Measurements from ENCODE around the gene TRIM14. TPM values are rescaled to one million over a fixed set of nuclear protein-coding genes. Genes with fewer than 3 reads are reported as not detected.
"Not testable (repeated sequence)": the region's sequence is repeated elsewhere in the genome, so short reads cannot be mapped to it uniquely, and the experiment has no call there.

Gene TRIM14
- total RNA-seq, 3 donors from 2014 or later = 8.8 to 14.9 (median 14.6) TPM

GRCh38 chr9:98080326-98080725, 38.7 kb downstream of the TRIM14 start:
- no peak overlapping the region for H3K4me3 ChIP-seq
- no peak overlapping the region for H3K27ac ChIP-seq
- intact Hi-C loops (cut with DNase I; ENCODE audit: low total_unique reads) = no loop called here
- H3K4me1 ChIP-seq = no peaks in the 10 kb centered on the region
- no peaks in the 10 kb centered on the region for H3K27me3 ChIP-seq
- DNase-seq (ENCODE audit: low spot score in 2 of 2) = no peak
- no peaks in the 10 kb centered on the region for H3K36me3 ChIP-seq
- TF ChIP-seq POLR2A (IDR thresholded peaks at IDR 0.05) (no peak), POLR2AphosphoS5 (IDR thresholded peaks at IDR 0.05) (no peak)
- TF ChIP-seq, protein P1, sequence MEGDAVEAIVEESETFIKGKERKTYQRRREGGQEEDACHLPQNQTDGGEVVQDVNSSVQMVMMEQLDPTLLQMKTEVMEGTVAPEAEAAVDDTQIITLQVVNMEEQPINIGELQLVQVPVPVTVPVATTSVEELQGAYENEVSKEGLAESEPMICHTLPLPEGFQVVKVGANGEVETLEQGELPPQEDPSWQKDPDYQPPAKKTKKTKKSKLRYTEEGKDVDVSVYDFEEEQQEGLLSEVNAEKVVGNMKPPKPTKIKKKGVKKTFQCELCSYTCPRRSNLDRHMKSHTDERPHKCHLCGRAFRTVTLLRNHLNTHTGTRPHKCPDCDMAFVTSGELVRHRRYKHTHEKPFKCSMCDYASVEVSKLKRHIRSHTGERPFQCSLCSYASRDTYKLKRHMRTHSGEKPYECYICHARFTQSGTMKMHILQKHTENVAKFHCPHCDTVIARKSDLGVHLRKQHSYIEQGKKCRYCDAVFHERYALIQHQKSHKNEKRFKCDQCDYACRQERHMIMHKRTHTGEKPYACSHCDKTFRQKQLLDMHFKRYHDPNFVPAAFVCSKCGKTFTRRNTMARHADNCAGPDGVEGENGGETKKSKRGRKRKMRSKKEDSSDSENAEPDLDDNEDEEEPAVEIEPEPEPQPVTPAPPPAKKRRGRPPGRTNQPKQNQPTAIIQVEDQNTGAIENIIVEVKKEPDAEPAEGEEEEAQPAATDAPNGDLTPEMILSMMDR (IDR thresholded peaks at IDR 0.05) = no peak
- no peaks in the 10 kb centered on the region for H3K9me3 ChIP-seq

- intact Hi-C loops (cut with DNase I; ENCODE audit: low total_unique reads) = no loop called here
- H3K4me3 ChIP-seq = no peak overlapping the region
- H3K4me1 ChIP-seq = no peaks in the 10 kb centered on the region
- TF ChIP-seq POLR2AphosphoS5 (IDR thresholded peaks at IDR 0.05) (no peak), POLR2A (IDR thresholded peaks at IDR 0.05) (no peak)
- TF ChIP-seq, protein P1 (IDR thresholded peaks at IDR 0.05) = no peak
- H3K36me3 ChIP-seq = no peaks in the 10 kb centered on the region
- no peaks in the 10 kb centered on the region for H3K9me3 ChIP-seq
- no peak for DNase-seq (ENCODE audit: low spot score in 2 of 2)
- H3K27ac ChIP-seq = no peak overlapping the region
- no peaks in the 10 kb centered on the region for H3K27me3 ChIP-seq
These were observed 40.1 kb downstream of the TRIM14 start for GRCh38 chr9:98078895-98079294.

GRCh38 chr9:98076514-98076890, 42.5 kb downstream of the TRIM14 start:
- H3K27me3 ChIP-seq; H3K9me3 ChIP-seq; intact Hi-C loops (cut with DNase I; ENCODE audit: low total_unique reads); H3K27ac ChIP-seq; H3K4me3 ChIP-seq; DNase-seq (ENCODE audit: low spot score in 2 of 2); H3K36me3 ChIP-seq; H3K4me1 ChIP-seq: not testable (repeated sequence)

DNA sequence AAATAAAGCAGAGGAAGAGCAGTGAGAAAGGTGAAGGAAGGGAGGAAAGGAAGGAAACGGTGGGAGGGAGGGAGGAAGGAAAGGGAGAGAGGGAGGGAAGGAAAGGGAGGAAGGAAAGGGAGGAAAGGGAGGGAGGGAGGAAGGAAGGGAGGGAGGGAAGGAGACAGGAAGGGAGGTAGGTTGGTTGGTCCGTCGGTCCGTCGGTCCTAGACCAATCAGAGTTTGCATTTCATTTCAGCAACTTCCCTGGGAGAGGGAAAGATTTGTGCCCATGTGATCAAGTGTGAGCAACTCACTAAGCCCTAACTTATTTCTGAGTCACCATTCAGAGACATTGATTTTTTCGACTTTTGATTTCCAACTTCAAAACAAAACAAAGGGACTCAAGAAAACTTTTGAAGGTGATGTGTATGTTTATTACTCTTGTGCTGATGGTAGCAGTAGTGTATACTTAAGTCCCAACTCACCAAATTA, 43.7 kb downstream of the TRIM14 start:
- DNase-seq (ENCODE audit: low spot score in 2 of 2) = no peak
- intact Hi-C loops (cut with DNase I; ENCODE audit: low total_unique reads) = no loop called here
- Histone ChIP-seq H3K27me3 (no peaks in the 10 kb centered on the region), H3K4me3 (no peak overlapping the region), H3K27ac (peak overlapping the region in 1 of 2 donors; percentile 6), H3K4me1 (no peaks in the 10 kb centered on the region), H3K9me3 (no peaks in the 10 kb centered on the region), H3K36me3 (no peaks in the 10 kb centered on the region)
- no peak for TF ChIP-seq POLR2AphosphoS5 (IDR thresholded peaks at IDR 0.05)
- TF ChIP-seq POLR2A (IDR thresholded peaks at IDR 0.05) = no peak

DNA sequence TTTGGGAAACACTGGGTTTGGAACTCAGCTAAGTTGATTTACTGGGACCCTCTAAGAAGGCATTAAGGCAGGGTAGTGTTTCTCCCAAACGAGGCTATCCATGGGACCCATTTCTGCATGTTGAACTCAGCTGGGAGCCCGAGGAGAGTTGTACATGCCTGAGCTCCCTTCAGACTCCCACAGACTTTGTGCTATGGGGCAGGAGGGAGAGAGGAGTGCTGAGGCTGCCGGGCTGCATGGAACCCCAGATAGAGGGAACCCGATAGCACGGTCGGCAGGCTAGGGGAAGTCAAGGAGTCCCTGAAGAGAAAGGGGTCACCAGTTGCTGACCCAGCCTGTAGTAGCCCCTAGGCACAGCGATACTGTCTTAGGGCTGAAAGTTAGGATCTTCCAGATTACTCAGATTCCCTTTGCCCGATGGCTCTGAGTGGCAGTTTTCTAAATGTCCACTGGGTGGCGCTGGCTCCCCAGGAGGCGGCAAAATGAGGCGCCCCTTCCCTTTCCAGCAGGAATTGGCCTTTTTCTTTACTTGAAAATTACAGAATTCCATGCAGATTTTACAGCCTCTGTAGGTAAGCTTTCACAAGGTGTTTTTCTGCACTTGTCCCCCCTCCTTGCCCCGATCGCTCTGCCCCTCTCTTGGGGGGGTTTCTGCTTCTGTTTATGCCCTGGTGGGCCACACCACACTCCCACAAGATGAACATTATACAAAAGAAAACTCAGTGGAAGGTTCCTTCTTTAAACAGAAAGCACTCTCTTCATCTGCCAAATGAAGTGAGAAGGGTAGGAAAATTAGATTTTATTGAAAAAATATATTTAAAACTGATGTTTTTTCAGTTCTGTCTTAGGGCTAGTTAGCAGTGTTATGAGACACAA, 44.7 kb downstream of the TRIM14 start:
- intact Hi-C loops (cut with DNase I; ENCODE audit: low total_unique reads) = no loop called here
- H3K4me1 ChIP-seq = no peaks in the 10 kb centered on the region
- H3K27ac ChIP-seq = peak overlapping the region; percentile 61 to 70
- peak in 1 of 2 donors; percentile 73 for DNase-seq (ENCODE audit: low spot score in 2 of 2)
- no peaks in the 10 kb centered on the region for H3K36me3 ChIP-seq
- H3K9me3 ChIP-seq = no peaks in the 10 kb centered on the region
- no peaks in the 10 kb centered on the region for H3K27me3 ChIP-seq
- H3K4me3 ChIP-seq = no peak overlapping the region
- TF ChIP-seq, protein P1 (IDR thresholded peaks at IDR 0.05) = peak; percentile 42 to 89 (median 86)
- no peak for TF ChIP-seq POLR2A (IDR thresholded peaks at IDR 0.05)

GRCh38 chr9:98071737-98072136, 47.3 kb downstream of the TRIM14 start:
- no peak for DNase-seq (ENCODE audit: low spot score in 2 of 2)
- TF ChIP-seq POLR2AphosphoS5 (IDR thresholded peaks at IDR 0.05) (no peak), POLR2A (IDR thresholded peaks at IDR 0.05) (no peak)
- TF ChIP-seq, protein P1 (IDR thresholded peaks at IDR 0.05) = no peak
- H3K27me3 ChIP-seq = no peaks in the 10 kb centered on the region
- intact Hi-C loops (cut with DNase I; ENCODE audit: low total_unique reads) = no loop called here
- no peaks in the 10 kb centered on the region for H3K9me3 ChIP-seq
- no peaks in the 10 kb centered on the region for H3K4me1 ChIP-seq
- no peak overlapping the region for H3K4me3 ChIP-seq
- no peaks in the 10 kb centered on the region for H3K36me3 ChIP-seq
- peak overlapping the region; percentile 68 to 77 for H3K27ac ChIP-seq

Data from breast epithelium (tissue), 4 donors.